ENCODE measurements around the gene LRBA. TPM values are rescaled to one million over a fixed set of nuclear protein-coding genes. Genes with fewer than 3 reads are reported as not detected.
A peak's percentile ranks its signal among the peaks of the same experiment; 100 is the strongest.
"Not testable (repeated sequence)": the region's sequence is repeated elsewhere in the genome, so short reads cannot be mapped to it uniquely, and the experiment has no call there.

Gene LRBA
- total RNA-seq, 2 donors from 2014 or later = 76.3 to 86.9 TPM

- Mint-ChIP-seq H3K4me3 (no peak overlapping the region), H3K27ac (peak overlapping the region; percentile 63), H3K36me3 (ENCODE audit: low read depth) (no peaks in the 10 kb centered on the region), H3K4me1 (peaks cover 34% of the 10 kb centered on the region), H3K27me3 (no peaks in the 10 kb centered on the region)
- ATAC-seq = peak; percentile 39
- no peaks in the 10 kb centered on the region for H3K9me3 ChIP-seq (ENCODE audit: control insufficient read depth, low read length, poor library complexity, severe bottlenecking)
- DNase-seq = no peak
Measured at GRCh38 chr4:150940123-150940522, 75.0 kb downstream of the LRBA start.

DNA sequence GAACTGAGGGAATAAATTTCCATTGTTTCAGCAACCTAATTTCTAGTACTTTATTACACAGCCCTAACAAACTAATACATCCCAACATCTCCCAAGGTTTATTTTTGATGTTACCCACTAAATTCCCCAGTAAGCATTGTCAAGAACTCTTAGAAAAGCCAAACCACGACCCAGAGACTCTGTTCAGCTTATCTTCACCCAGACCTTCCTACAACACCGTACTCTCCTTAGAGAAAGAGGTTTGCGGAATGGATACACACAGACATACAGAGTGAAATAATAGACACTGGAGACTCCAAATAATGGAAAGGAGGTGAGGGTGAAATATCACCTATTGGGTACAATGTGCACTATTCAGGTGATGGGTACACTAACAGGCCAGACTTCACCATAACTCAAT, 75.6 kb downstream of the LRBA start:
- peak overlapping the region; percentile 63 for H3K27ac Mint-ChIP-seq
- peak; percentile 16 for ATAC-seq
- peaks cover 30% of the 10 kb centered on the region for H3K4me1 Mint-ChIP-seq
- H3K36me3 Mint-ChIP-seq (ENCODE audit: low read depth) = no peaks in the 10 kb centered on the region
- no peaks in the 10 kb centered on the region for H3K27me3 Mint-ChIP-seq
- DNase-seq = no peak
- H3K4me3 Mint-ChIP-seq = no peak overlapping the region
- no peaks in the 10 kb centered on the region for H3K9me3 ChIP-seq (ENCODE audit: control insufficient read depth, low read length, poor library complexity, severe bottlenecking)

DNA sequence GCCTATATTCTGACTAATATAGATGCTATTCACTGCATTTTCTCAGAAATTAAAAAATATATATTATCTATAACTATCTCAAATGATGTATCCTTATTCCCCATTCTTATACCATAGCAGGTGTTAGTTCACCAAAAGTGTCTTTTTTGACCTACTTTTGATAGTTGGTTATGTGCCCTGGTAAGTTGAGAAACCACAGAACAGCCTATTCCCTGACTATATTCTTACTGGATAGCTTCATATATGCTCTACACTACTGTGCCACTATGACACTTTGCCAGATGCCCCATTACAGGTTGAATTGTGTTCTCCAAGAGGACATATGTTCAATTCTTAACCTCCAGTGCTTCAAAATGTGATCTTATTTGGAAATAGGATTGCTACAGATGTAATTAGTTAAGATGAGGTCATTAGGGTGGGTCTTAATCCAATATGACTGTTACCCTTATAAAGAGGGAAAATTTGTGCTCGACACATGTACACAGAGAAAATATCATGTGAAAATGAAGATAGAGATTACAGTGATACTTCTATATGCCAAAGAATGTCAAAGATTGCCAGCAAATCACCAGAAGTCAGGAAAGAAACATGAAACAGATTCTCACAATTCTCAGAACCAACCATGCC, 76.1 kb downstream of the LRBA start:
- no peaks in the 10 kb centered on the region for H3K9me3 ChIP-seq (ENCODE audit: control insufficient read depth, low read length, poor library complexity, severe bottlenecking)
- Mint-ChIP-seq H3K27ac (peak overlapping the region; percentile 63), H3K4me3 (no peak overlapping the region), H3K36me3 (ENCODE audit: low read depth) (no peaks in the 10 kb centered on the region), H3K27me3 (no peaks in the 10 kb centered on the region), H3K4me1 (peaks cover 30% of the 10 kb centered on the region)
- peak; percentile 54 for ATAC-seq
- no peak for DNase-seq

DNA sequence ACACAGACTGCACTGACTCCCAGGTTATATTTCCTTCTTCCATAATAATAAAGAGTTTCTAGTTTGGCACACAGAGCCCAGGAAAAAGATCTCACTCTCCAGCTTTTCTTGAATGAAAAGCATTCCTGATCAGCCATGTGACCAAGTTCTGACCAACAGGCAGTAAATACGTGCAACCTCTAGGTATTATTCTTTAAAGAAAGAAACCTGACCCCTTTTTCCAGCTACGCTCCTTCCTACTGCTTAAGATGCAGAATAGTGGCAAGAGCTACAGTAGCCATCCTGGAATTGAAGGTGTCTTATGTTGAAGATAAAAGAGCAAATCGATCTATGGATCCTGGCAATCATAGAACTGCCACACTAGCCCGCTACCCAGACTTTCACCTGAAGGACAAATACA, 76.7 kb downstream of the LRBA start:
- H3K27ac Mint-ChIP-seq = no peak overlapping the region
- no peaks in the 10 kb centered on the region for H3K36me3 Mint-ChIP-seq (ENCODE audit: low read depth)
- no peaks in the 10 kb centered on the region for H3K9me3 ChIP-seq (ENCODE audit: control insufficient read depth, low read length, poor library complexity, severe bottlenecking)
- H3K27me3 Mint-ChIP-seq = no peaks in the 10 kb centered on the region
- no peak for DNase-seq
- H3K4me3 Mint-ChIP-seq = no peak overlapping the region
- no peak for ATAC-seq
- H3K4me1 Mint-ChIP-seq = peaks cover 30% of the 10 kb centered on the region

GRCh38 chr4:150934022-150934421, 81.1 kb downstream of the LRBA start:
- no peaks in the 10 kb centered on the region for H3K27me3 Mint-ChIP-seq
- H3K4me3 Mint-ChIP-seq = no peak overlapping the region
- no peak for DNase-seq
- peaks cover under 1% of the 10 kb centered on the region for H3K36me3 Mint-ChIP-seq (ENCODE audit: low read depth)
- no peak overlapping the region for H3K27ac Mint-ChIP-seq
- H3K9me3 ChIP-seq (ENCODE audit: control insufficient read depth, low read length, poor library complexity, severe bottlenecking) = no peaks in the 10 kb centered on the region
- ATAC-seq = no peak
- peaks cover 12% of the 10 kb centered on the region for H3K4me1 Mint-ChIP-seq

- Mint-ChIP-seq H3K4me3 (no peak overlapping the region), H3K27ac (no peak overlapping the region), H3K4me1 (peaks cover 8% of the 10 kb centered on the region), H3K27me3 (no peaks in the 10 kb centered on the region), H3K36me3 (ENCODE audit: low read depth) (peaks cover 3% of the 10 kb centered on the region)
- no peaks in the 10 kb centered on the region for H3K9me3 ChIP-seq (ENCODE audit: control insufficient read depth, low read length, poor library complexity, severe bottlenecking)
- DNase-seq = no peak
- no peak for ATAC-seq
Measured at GRCh38 chr4:150931796-150932195, 83.3 kb downstream of the LRBA start.

GRCh38 chr4:150931005-150931404, 84.1 kb downstream of the LRBA start:
- no peak overlapping the region for H3K27ac Mint-ChIP-seq

GRCh38 chr4:150923945-150924344, 91.1 kb downstream of the LRBA start:
- peaks cover 10% of the 10 kb centered on the region for H3K4me1 Mint-ChIP-seq
- H3K27me3 Mint-ChIP-seq = no peaks in the 10 kb centered on the region
- H3K27ac Mint-ChIP-seq = no peak overlapping the region
- H3K9me3 ChIP-seq (ENCODE audit: control insufficient read depth, low read length, poor library complexity, severe bottlenecking) = no peaks in the 10 kb centered on the region
- no peak overlapping the region for H3K4me3 Mint-ChIP-seq
- no peak for ATAC-seq
- H3K36me3 Mint-ChIP-seq (ENCODE audit: low read depth) = peaks cover 17% of the 10 kb centered on the region
- DNase-seq = no peak

More at GRCh38 chr4:150931005-150931404, 84.1 kb downstream of the LRBA start:
- no peaks in the 10 kb centered on the region for H3K27me3 Mint-ChIP-seq
- DNase-seq (no peak), ATAC-seq (no peak)
- peaks cover 6% of the 10 kb centered on the region for H3K4me1 Mint-ChIP-seq
- peaks cover 6% of the 10 kb centered on the region for H3K36me3 Mint-ChIP-seq (ENCODE audit: low read depth)
- no peak overlapping the region for H3K4me3 Mint-ChIP-seq
- H3K9me3 ChIP-seq (ENCODE audit: control insufficient read depth, low read length, poor library complexity, severe bottlenecking) = no peaks in the 10 kb centered on the region

DNA sequence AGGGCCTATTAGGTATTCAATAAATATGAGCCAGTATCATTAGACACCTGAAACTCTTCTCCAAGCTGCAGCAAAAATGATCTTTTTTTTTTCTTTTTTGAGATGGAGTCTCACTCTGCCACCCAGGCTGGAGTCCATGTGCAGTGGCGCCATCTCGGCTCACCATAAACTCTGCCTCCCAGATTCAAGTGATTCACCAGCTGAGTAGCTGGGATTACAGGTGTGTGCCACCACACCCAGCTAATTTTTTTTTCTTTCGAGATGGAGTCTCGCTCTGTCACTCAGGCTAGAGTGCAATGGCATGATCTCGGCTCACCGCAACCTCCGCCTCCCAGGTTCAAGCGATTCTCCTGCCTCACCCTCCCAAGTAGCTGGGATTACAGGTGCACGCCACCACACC, 93.6 kb downstream of the LRBA start:
- not testable (repeated sequence) for H3K27me3 Mint-ChIP-seq; H3K27ac Mint-ChIP-seq; ATAC-seq; DNase-seq; H3K4me1 Mint-ChIP-seq; H3K4me3 Mint-ChIP-seq; H3K9me3 ChIP-seq (ENCODE audit: control insufficient read depth, low read length, poor library complexity, severe bottlenecking)
- peaks cover 15% of the 10 kb centered on the region for H3K36me3 Mint-ChIP-seq (ENCODE audit: low read depth)

DNA sequence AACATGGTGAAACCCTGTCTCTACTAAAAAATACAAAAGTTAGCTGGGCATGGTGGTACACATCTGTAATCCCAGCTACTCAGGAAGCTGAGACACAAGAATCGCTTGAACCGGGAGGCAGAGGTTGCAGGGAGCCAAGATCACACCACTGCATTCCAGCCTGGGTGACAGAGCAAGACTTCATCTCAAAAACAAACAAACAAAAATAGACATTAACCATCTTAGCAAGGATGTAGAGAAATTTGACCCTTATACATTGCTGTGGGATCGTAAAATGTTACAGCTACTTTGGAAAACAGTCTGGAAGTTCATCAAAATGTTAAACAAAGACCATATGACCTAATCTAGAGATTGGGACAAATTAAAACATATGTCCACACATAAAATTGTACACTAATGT, 96.5 kb downstream of the LRBA start:
- H3K36me3 Mint-ChIP-seq (ENCODE audit: low read depth); H3K27me3 Mint-ChIP-seq; ATAC-seq; H3K4me3 Mint-ChIP-seq; H3K9me3 ChIP-seq (ENCODE audit: control insufficient read depth, low read length, poor library complexity, severe bottlenecking); H3K27ac Mint-ChIP-seq; H3K4me1 Mint-ChIP-seq; DNase-seq: not testable (repeated sequence)

- H3K27me3 Mint-ChIP-seq = no peaks in the 10 kb centered on the region
- no peak overlapping the region for H3K27ac Mint-ChIP-seq
Measured at GRCh38 chr4:150911326-150911725, 103.8 kb downstream of the LRBA start.

DNA sequence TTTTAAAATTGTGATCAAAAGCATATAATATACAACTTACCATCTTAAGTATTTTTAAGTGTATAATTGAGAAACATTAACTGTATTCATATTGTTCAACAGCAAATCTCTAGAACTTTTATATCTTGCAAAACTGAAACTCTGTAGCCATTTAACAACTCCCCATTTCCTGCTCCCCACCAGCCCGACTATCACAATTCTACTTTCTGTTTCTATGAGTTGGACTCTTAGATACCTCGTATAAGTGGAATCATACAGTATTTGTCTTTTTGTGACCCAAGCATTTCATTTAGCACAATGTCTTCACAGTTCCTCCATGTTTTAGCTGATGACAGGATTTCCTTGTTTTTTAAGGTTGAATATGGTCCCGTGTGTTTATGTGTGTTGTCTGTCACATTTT, 106.0 kb downstream of the LRBA start:
- H3K4me1 Mint-ChIP-seq = peaks cover 10% of the 10 kb centered on the region
- H3K27ac Mint-ChIP-seq = peak overlapping the region; percentile 6
- DNase-seq (no peak), ATAC-seq (no peak)
- no peak overlapping the region for H3K4me3 Mint-ChIP-seq
- no peaks in the 10 kb centered on the region for H3K9me3 ChIP-seq (ENCODE audit: control insufficient read depth, low read length, poor library complexity, severe bottlenecking)
- H3K36me3 Mint-ChIP-seq (ENCODE audit: low read depth) = peaks cover 6% of the 10 kb centered on the region
- H3K27me3 Mint-ChIP-seq = no peaks in the 10 kb centered on the region

More at GRCh38 chr4:150911326-150911725, 103.8 kb downstream of the LRBA start:
- Mint-ChIP-seq H3K36me3 (ENCODE audit: low read depth) (peaks cover 6% of the 10 kb centered on the region), H3K4me1 (peaks cover 6% of the 10 kb centered on the region), H3K4me3 (no peak overlapping the region)
- ATAC-seq (no peak), DNase-seq (no peak)
- no peaks in the 10 kb centered on the region for H3K9me3 ChIP-seq (ENCODE audit: control insufficient read depth, low read length, poor library complexity, severe bottlenecking)

GRCh38 chr4:150906987-150907633, 108.0 kb downstream of the LRBA start:
- Mint-ChIP-seq H3K36me3 (ENCODE audit: low read depth) (peaks cover 4% of the 10 kb centered on the region), H3K4me1 (peaks cover 18% of the 10 kb centered on the region), H3K4me3 (no peak overlapping the region), H3K27ac (no peak overlapping the region), H3K27me3 (no peaks in the 10 kb centered on the region)
- ATAC-seq = no peak
- H3K9me3 ChIP-seq (ENCODE audit: control insufficient read depth, low read length, poor library complexity, severe bottlenecking) = no peaks in the 10 kb centered on the region
- no peak for DNase-seq

- ATAC-seq (no peak), DNase-seq (no peak)
- peaks cover 18% of the 10 kb centered on the region for H3K4me1 Mint-ChIP-seq
- H3K27ac Mint-ChIP-seq = peak overlapping the region; percentile 68
- H3K9me3 ChIP-seq (ENCODE audit: control insufficient read depth, low read length, poor library complexity, severe bottlenecking) = no peaks in the 10 kb centered on the region
- peaks cover 8% of the 10 kb centered on the region for H3K36me3 Mint-ChIP-seq (ENCODE audit: low read depth)
- H3K4me3 Mint-ChIP-seq = no peak overlapping the region
- H3K27me3 Mint-ChIP-seq = no peaks in the 10 kb centered on the region
Measured at GRCh38 chr4:150904671-150905070, 110.4 kb downstream of the LRBA start.

Measured in T-helper 17 cell (primary cell).